Subcutaneous adipose tissue (tissue), 4 donors: ENCODE data around the gene CLDN9. TPM values are rescaled to one million over a fixed set of nuclear protein-coding genes. Genes with fewer than 3 reads are reported as not detected.

Source experiments
- CTCF ChIP-seq: fragments of 450-650 bp; IDR thresholded peaks from one replicate; pipeline ENCODE4 v1.5.1; 2016; ENCODE audit warnings: low read depth, mild to moderate bottlenecking, control low read depth, antibody characterized with exemption, moderate library complexity
- small RNA-seq: library from RNA; depleted of rRNA; stranded (forward); fragments of <200 nt; gene quantifications from one replicate; pipeline ENCODE3, GENCODE V24; 2016
- total RNA-seq, 4 donors: library from RNA; depleted of rRNA; stranded (reverse); fragments of >200 nt; gene quantifications; one replicate each; pipeline ENCODE4 v1.1.0, GENCODE V29; 2016

Gene CLDN9
- total RNA-seq, 4 donors from 2014 or later = 1.3 TPM; not detected in 3

DNA sequence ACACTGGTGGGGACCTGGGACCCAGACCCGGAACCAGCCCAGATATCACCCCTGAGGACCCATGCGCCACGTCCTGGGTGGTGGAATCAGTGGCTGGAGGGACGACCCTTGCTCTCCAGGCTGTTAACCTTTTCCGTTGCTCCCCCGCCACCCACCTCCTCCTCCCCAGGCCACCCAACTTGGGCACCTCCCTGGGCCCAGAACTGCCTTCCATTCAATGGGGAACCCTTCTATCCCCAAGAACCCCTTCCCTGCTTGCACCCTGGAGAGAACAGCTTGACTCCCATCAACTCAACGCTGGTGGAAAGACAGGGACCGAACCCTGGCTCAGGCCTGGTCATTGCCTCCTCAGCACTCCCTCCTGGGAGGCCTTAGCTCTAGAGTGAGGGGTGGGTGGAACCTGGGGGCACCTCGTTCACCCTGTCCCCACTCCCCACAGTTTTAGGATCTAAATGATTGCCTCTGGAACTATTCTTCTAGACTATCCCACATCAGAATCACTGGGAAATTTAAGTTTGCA is 47.1 kb downstream of the CLDN9 start:
- no peak for TF ChIP-seq CTCF

GRCh38 chr16:3060339-3061127 is 47.8 kb downstream of the CLDN9 start:
- no peak for TF ChIP-seq CTCF

DNA sequence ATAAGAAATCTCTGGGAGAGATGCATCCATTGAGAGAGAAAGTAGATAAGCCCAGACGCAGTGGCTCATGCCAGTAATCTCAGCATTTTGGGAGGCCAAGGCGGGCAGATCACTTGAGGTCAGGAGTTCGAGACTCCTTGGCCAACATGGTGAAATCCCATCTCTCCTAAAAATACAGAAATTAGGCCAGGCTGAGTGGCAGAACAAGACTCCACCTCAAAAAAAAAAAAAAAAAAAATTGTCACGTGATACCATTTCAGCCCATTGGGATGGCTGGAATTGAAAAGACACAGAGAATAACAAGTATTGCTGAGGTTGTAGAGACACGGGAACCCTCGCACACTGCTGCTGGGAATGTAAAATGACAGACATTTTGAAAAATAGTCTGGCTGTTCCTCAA is 49.8 kb downstream of the CLDN9 start:
- TF ChIP-seq CTCF = no peak

- TF ChIP-seq CTCF = no peak
Observed at GRCh38 chr16:3063625-3064386, 51.1 kb downstream of the CLDN9 start.

Small RNAs within 50 kb of the gene (small RNA-seq; reads per million reads assigned to genes)
- not detected for gene LINC00514

Other genes with a start within 250 kb of the CLDN9 start
- gene ELOB, start 235.6 kb upstream of the CLDN9 start, total RNA-seq = 100 to 1,000 TPM; 264 to 371 (median 280) TPM
- gene PRSS33, start 225.4 kb upstream of the CLDN9 start, total RNA-seq = not detected
- not detected for gene PRSS41, start 214.5 kb upstream of the CLDN9 start, total RNA-seq
- under 1 TPM in 1 of 4 donors, not detected in 3; 0.68 TPM for gene PRSS21, start 195.7 kb upstream of the CLDN9 start, total RNA-seq
- 1 to 10 TPM in 1 of 4 donors, not detected in 3; 3.1 TPM for gene ZG16B, start 182.6 kb upstream of the CLDN9 start, total RNA-seq
- gene PRSS22, start 154.8 kb upstream of the CLDN9 start, total RNA-seq = 1 to 10 TPM in 1 of 4 donors, not detected in 3; 1.5 TPM
- 10 to 100 TPM; 20.5 to 61.4 (median 29.1) TPM for gene FLYWCH2, start 129.7 kb upstream of the CLDN9 start, total RNA-seq
- 10 to 100 TPM; 11.6 to 62.9 (median 18.7) TPM for gene FLYWCH1, start 101.0 kb upstream of the CLDN9 start, total RNA-seq
- not detected for gene KREMEN2, start 48.6 kb upstream of the CLDN9 start, total RNA-seq
- gene PAQR4, start 43.6 kb upstream of the CLDN9 start, total RNA-seq = 1 to 10 TPM; 1.5 to 5.7 (median 3.8) TPM
- 1 to 10 TPM in 3 of 4 donors, not detected in 1; 1.5 to 2.0 (median 1.8) TPM for gene PKMYT1, start 32.5 kb upstream of the CLDN9 start, total RNA-seq
- not detected for gene CLDN6, start 5.3 kb downstream of the CLDN9 start, total RNA-seq
- gene TNFRSF12A, start 7.4 kb downstream of the CLDN9 start, total RNA-seq = 10 to 100 TPM in 2 of 4 donors, 1 to 10 TPM in 2; 8.1 to 20.7 (median 13.5) TPM
- 10 to 100 TPM; 17.8 to 30.9 (median 27.9) TPM for gene HCFC1R1, start 11.0 kb downstream of the CLDN9 start, total RNA-seq
- gene THOC6, start 11.1 kb downstream of the CLDN9 start, total RNA-seq = 10 to 100 TPM; 10.8 to 17.2 (median 13.8) TPM
- gene BICDL2, start 24.0 kb downstream of the CLDN9 start, total RNA-seq = not detected
- gene MMP25, start 33.6 kb downstream of the CLDN9 start, total RNA-seq = under 1 TPM in 1 of 4 donors, not detected in 3; 0.57 TPM
- gene IL32, start 52.7 kb downstream of the CLDN9 start, total RNA-seq = 10 to 100 TPM in 3 of 4 donors, 1 to 10 TPM in 1; 8.4 to 21.1 (median 13.1) TPM
- gene ZSCAN10, start 86.4 kb downstream of the CLDN9 start, total RNA-seq = not detected
- 10 to 100 TPM in 1 of 4 donors, 1 to 10 TPM in 3; 3.4 to 15.3 (median 7.6) TPM for gene ZNF205, start 99.7 kb downstream of the CLDN9 start, total RNA-seq
- gene ZNF213, start 122.1 kb downstream of the CLDN9 start, total RNA-seq = 10 to 100 TPM in 1 of 4 donors, 1 to 10 TPM in 3; 1.1 to 13.4 (median 5.0) TPM
- gene OR1F1, start 175.3 kb downstream of the CLDN9 start, total RNA-seq = not detected
- gene ZNF200, start 222.2 kb downstream of the CLDN9 start, total RNA-seq = 1 to 10 TPM; 4.4 to 7.8 (median 5.9) TPM
- 1 to 10 TPM; 3.0 to 7.7 (median 5.2) TPM for gene MEFV, start 243.7 kb downstream of the CLDN9 start, total RNA-seq